GM18508 (cell line): ENCODE results near the gene ANO9.
"Not testable (repeated sequence)": the region's sequence is repeated elsewhere in the genome, so short reads cannot be mapped to it uniquely, and the experiment has no call there.

Source experiments
- ATAC-seq: cut with Tn5 transposase; IDR thresholded peaks from one replicate; pipeline ENCODE4 v1.9.1; 2021; ENCODE audit warnings: moderate number of reproducible peaks; ENCODE audit not compliant: insufficient read depth, unreplicated experiment

Gene ANO9

DNA sequence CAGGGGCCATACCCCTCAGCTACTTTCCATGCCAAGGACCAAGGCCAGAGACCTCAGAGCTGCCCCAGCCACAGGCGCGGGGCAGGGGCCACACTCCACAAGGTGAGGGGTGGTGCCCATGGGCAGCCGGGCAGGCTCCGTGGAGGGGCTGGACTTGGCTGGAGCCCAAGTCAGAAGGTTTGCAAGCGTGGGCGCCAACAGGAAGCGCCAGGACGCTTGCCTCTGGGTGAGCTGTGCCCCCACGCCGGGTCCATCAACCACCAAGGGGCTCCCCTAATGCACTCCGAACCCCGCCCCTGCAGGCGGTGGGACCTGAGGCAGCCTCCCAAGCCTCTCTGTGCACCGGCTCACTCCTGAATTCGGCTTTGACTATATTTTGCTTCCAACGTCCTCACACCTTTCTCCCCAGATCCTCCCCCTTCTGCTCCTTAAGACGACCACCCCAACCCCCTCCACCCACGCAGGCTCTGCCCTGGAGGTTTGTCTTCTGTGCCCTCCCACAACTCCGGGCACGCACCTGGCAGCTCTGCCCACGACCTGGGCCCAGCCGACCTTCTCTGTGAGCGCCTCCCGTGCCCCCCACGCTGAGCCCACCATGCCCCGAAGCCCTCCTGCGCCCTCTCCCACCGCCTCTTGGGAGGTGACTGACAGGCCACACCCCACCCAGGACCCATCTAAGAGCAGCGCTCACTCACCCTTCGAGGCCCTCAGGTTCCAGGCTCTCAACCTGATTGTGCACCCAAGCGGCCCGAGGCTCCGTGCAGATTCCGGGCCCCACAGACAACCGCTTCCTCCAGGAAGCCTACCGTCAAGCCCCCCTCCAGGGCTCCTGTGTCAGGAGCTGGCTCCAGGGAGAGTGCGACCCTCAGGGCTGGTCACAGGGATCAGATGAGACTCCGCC lies 50.4 kb downstream of the ANO9 start:
- no peak for ATAC-seq

GRCh38 chr11:390175-390574 lies 51.6 kb downstream of the ANO9 start:
- no peak for ATAC-seq

DNA sequence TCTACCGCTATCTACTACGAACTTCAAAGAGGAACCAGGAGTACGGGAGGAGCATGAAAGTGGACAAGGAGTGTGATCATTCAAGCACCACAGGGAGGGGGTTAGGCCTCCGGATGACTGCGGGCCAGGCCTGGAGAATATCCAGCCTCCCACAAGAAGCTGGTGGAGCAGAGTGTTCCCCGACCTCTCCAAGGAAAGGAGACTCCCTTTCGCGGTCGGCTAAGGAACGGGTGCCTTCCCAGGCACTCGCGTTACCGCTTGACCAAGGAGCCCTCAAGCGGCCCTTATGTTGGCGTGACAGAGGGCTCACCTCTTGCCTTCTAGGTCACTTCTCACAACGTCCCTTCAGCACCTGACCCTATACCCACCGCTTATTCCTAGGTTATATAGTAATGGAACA lies 52.4 kb downstream of the ANO9 start:
- not testable (repeated sequence) for ATAC-seq

DNA sequence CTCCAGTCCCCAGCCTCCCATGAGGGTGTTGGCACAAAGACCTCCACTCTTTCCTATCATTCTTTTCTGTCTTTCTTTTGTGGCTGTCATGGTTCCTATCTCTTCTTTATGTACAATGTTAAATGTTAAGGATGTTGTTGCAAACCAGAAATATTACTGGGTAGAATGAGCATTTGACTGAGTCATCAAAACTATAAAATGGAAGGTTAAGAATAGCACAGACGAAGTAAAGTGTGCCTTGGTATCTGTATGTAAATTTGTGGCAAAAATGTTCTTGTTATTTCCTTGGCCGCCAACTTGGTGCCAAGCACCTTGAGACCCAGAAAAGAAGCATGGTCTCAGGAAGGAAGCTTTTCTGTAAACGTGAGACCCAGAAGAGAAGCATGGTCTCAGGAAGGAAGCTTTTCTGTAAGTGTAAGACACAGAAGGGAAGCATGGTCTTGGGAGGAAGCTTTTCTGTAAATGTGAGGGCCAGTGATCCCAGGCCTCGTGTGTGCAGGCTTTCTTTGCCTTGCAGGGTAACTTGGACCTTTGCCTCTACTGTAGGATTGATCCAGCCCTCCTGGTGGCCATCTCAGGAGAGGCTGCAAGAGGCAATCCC lies 54.5 kb downstream of the ANO9 start:
- ATAC-seq = no peak

GRCh38 chr11:386483-386882 lies 55.3 kb downstream of the ANO9 start:
- ATAC-seq = no peak

DNA sequence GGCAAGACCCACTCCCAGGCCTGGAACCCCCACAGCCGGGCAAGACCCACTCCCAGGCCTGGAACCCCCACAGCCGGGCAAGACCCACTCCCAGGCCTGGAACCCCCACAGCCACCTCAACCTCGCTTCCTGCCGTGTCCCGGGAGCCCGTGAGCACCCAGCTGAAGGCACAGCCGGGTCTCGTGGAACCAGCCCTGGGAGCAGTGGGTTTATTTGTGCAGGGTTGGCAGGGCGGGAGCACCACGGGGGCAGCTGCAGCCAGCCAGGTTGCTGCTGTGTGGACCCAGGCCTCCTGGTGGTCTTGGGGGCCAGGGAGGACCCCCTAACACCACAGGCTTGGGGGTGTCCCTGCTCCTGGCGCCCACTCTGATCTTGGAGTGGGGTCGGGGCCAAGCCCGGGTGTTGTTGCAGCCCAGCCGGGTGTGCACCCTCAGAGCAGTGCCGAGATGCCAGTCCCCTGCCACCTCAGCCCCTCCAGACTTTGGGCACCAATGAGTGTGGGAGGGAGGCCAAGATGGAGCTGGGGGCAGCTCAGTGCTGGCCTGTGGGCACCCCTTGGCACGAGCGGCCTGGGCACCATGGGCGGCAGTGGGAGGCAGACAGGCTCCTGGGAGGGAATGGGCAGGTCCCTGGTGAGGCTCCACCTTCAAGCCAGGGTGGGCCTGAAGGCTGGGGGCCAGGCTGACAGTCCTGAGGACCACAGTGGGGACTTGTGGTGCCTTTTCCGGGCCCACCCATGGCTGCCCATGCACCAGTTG lies 56.0 kb downstream of the ANO9 start:
- no peak for ATAC-seq

DNA sequence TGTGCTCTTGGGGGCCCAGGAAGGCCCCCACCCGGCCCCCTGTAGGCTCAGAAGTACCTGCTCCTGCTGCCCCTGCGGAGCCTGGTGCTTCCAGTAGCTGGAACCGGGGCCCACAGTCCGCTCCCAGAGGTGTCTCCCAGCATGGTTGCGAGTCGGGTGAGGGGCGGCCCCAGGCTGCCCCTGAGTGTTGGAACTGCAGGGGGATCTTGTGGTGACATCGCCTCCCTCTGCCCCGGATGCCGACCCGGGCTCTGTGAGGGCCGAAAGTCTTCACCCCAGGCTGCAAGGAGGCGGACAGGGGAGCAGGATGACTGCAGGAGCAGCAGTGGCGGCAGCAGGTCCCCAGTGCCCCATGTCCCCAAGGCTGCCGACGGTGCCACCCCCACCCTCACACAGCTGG lies 57.3 kb downstream of the ANO9 start:
- no peak for ATAC-seq

DNA sequence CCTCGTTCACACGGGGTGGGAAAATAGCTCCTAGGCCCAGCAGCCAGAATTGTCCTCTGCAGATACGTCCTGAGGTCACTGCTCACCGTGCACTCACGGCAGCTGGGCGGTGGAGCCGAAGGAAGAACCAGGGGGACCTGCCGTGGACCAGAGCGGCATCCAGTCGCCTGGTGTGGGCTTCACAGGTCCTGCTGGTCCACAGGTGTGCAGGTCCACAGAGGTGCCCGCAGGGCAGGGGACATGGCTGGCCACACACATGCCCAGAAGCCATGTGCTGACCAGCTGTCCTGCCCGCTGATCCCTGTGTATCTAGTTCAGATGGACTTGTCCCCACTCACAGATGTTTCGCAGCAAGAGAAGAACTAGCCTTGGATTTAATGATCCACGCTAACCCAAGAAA lies 58.4 kb downstream of the ANO9 start:
- no peak for ATAC-seq

- ATAC-seq = no peak
Observed at GRCh38 chr11:382081-382629, 59.7 kb downstream of the ANO9 start.

DNA sequence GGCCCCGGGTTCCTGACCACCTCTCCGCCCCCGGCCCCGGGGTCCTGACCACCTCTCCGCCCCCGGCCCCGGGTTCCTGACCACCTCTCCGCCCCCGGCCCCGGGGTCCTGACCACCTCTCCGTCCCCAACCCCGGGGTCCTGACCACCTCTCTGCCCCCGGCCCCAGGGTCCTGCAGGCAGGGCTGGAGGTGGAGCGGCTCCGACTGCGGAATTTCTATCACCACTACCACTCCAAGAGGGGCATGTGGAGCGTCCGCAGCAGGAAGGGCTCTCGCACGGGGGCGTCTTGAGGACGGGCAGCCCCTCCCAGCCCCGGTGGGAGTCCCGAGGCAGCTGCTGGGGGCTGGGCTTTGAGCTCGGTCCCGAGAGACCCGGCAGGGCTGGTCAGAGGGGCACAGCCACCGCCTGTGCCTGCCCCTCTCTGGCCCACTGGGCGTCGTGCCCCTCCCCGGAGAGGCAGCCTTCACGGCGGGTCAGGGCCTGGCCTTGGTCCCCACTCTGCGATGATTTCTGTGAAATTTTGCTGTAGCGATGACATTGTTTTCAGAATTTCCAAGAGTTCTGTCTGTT lies 60.2 kb downstream of the ANO9 start:
- no peak for ATAC-seq

- ATAC-seq = no peak
Observed at GRCh38 chr11:380996-381395, 60.8 kb downstream of the ANO9 start.

GRCh38 chr11:380491-380890 lies 61.3 kb downstream of the ANO9 start:
- no peak for ATAC-seq

DNA sequence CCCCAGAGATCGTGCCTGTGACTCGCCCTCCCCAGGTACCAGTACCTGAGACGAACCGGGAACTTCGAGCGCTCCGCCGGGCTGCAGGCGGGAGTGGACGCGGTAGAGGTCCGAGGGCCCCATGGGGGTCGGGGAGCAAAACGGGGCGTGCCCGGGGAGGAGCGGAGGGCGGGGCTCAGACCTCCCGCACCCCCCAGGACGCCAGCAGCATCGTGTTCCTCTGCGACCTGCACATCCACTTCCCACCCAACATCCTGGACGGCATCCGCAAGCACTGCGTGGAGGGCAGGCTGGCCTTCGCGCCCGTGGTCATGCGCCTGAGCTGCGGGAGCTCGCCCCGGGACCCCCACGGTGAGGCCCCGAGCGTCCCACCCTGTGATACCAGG lies 61.7 kb downstream of the ANO9 start:
- no peak for ATAC-seq

DNA sequence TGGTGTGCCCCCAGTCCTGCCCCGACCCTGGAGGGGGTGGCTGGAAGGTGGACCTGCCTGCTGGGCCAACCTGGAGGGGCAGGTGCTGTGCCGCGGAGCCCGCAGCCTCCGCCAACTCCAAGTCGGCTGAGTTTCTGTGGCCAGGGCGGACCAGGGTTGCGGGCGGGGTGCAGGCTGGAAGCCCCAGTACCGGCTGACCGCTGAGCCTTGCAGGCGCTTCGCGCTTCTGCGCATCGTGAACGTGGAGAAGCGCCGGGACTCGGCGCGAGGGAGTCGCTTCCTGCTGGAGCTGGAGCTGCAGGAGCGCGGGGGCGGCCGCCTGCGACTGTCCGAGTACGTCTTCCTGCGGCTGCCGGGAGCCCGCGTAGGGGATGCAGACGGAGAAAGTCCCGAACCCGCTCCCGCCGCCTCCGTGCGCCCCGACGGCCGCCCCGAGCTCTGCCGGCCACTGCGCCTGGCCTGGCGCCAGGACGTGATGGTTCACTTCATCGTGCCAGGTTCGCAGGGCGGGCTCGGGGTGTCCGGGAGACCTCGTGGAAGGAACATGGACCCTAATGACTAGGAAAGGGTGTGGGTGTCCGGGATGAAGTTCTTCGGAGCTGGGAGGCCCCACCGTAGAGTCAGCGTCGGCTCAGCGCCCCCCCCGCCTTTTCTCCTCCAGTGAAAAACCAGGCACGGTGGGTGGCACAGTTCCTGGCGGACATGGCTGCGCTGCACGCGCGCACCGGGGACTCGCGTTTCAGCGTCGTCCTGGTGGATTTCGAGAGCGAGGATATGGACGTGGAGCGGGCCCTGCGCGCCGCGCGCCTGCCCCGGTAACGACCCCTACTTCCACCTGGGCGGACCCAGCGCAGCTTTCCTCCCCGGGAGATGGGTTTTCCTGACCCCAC lies 62.4 kb downstream of the ANO9 start:
- no peak for ATAC-seq

- ATAC-seq = no peak
Observed at GRCh38 chr11:377883-378500, 63.8 kb downstream of the ANO9 start.

- ATAC-seq = no peak
Observed at GRCh38 chr11:377174-377865, 64.5 kb downstream of the ANO9 start.

DNA sequence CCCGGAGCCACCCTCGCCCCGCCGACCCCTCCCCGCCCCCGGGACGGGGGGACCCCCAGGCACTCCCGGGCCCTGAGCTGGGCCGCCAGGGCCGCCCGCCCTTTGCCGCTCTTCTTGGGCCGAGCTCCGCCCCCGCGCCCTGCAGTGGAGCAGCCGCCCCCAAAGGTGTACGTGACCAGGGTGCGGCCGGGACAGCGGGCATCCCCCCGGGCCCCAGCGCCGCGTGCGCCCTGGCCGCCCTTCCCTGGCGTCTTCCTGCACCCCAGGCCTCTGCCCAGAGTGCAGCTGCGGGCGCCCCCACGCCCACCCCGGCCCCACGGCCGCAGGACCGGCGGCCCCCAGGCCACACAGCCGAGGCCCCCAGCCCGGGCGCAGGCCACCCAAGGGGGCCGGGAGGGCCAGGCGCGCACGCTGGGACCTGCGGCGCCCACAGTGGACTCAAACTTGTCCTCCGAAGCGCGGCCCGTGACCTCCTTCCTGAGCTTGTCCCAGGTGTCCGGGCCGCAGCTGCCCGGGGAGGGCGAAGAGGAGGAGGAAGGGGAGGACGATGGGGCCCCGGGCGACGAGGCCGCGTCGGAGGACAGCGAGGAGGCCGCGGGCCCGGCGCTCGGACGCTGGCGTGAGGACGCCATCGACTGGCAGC lies 65.2 kb downstream of the ANO9 start:
- ATAC-seq = no peak
